ENCODE measurements around the gene CCDC112. TPM values are rescaled to one million over a fixed set of nuclear protein-coding genes. Genes with fewer than 3 reads are reported as not detected.

CCDC112 gene
- total and polyA plus RNA-seq, 2 experiments from 2014 or later, result 8.1 to 10.9 TPM

GRCh38 chr5:115243412-115243811, 53.0 kb downstream of the CCDC112 start:
- Histone ChIP-seq H3K27me3 (no peaks in the 10 kb centered on the region), H3K36me3 (peaks cover 6% of the 10 kb centered on the region), H3K4me3 (no peak overlapping the region), H3K27ac (no peak overlapping the region), H3K4me1 (ENCODE audit: low read depth) (no peaks in the 10 kb centered on the region), H3K9me3 (ENCODE audit: low read depth) (no peaks in the 10 kb centered on the region)
- DNase-seq (ENCODE audit: low read depth in 1 of 2, low spot score in 1 of 2), result peak in 1 of 2 donors; percentile 45
- TF ChIP-seq CTCF (IDR thresholded peaks at IDR 0.05; ENCODE audit: low read depth, low read length), result no peak

- Histone ChIP-seq H3K27me3 (no peaks in the 10 kb centered on the region), H3K36me3 (peaks cover 6% of the 10 kb centered on the region), H3K27ac (no peak overlapping the region), H3K4me3 (no peak overlapping the region), H3K9me3 (ENCODE audit: low read depth) (no peaks in the 10 kb centered on the region), H3K4me1 (ENCODE audit: low read depth) (no peaks in the 10 kb centered on the region)
- TF ChIP-seq CTCF (IDR thresholded peaks at IDR 0.05; ENCODE audit: low read depth, low read length), result no peak
- DNase-seq (ENCODE audit: low read depth in 1 of 2, low spot score in 1 of 2), result no peak
Measured at GRCh38 chr5:115241881-115242642, 54.4 kb downstream of the CCDC112 start.

DNA sequence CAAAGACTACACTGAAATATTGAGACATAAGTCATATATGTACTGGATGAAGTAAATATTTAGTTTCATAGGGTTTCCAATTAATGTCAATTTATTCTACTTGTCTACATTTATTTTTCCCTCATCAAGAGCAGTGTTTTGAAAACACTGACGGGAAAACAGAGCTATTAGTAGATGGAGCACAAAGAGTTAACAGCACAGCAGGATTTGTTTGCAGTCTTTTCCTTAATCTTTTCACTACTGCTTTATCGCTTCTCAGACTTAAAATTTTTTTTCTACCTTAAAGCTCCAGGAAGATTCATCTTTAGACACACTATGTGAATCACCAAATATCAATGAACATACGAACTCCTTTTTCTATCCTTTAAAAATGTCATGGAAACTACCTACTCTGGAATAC, 59.4 kb downstream of the CCDC112 start:
- H3K27ac ChIP-seq, result no peak overlapping the region
- H3K4me1 ChIP-seq (ENCODE audit: low read depth), result no peaks in the 10 kb centered on the region
- no peak overlapping the region for H3K4me3 ChIP-seq
- H3K36me3 ChIP-seq, result peaks cover 15% of the 10 kb centered on the region
- H3K9me3 ChIP-seq (ENCODE audit: low read depth), result no peaks in the 10 kb centered on the region
- TF ChIP-seq CTCF (IDR thresholded peaks at IDR 0.05; ENCODE audit: low read depth, low read length), result no peak
- H3K27me3 ChIP-seq, result no peaks in the 10 kb centered on the region
- DNase-seq (ENCODE audit: low read depth in 1 of 2, low spot score in 1 of 2), result no peak

- no peaks in the 10 kb centered on the region for H3K9me3 ChIP-seq (ENCODE audit: low read depth)
- peaks cover 18% of the 10 kb centered on the region for H3K36me3 ChIP-seq
- H3K4me1 ChIP-seq (ENCODE audit: low read depth), result no peaks in the 10 kb centered on the region
- no peaks in the 10 kb centered on the region for H3K27me3 ChIP-seq
- no peak for DNase-seq (ENCODE audit: low read depth in 1 of 2, low spot score in 1 of 2)
- TF ChIP-seq CTCF (IDR thresholded peaks at IDR 0.05; ENCODE audit: low read depth, low read length), result no peak
- H3K4me3 ChIP-seq, result no peak overlapping the region
- no peak overlapping the region for H3K27ac ChIP-seq
Measured at GRCh38 chr5:115236599-115236998, 59.9 kb downstream of the CCDC112 start.

DNA sequence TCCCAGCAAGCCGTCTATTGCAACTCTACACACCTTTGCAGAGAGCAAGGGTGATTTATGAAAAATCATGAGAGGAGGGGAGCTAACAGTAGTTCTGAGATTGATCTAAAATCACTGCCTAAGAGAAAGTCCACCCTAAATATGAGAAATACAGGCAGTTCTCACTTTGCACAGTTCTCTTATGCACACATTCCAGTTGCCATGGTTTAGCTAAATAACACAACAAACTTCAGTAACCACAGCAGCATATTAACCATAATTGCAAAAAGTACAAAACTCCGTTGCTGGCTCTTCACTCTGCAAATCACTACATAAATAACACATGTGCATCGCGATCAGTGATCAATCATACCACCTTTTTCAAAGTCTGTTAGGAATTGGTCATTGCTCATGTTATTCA, 64.9 kb downstream of the CCDC112 start:
- H3K27ac ChIP-seq, result no peak overlapping the region
- H3K4me3 ChIP-seq, result no peak overlapping the region
- no peak for TF ChIP-seq CTCF (IDR thresholded peaks at IDR 0.05; ENCODE audit: low read depth, low read length)
- H3K36me3 ChIP-seq, result peaks cover 17% of the 10 kb centered on the region
- H3K4me1 ChIP-seq (ENCODE audit: low read depth), result no peaks in the 10 kb centered on the region
- DNase-seq (ENCODE audit: low read depth in 1 of 2, low spot score in 1 of 2), result peak in 1 of 2 donors; percentile 3
- no peaks in the 10 kb centered on the region for H3K27me3 ChIP-seq
- H3K9me3 ChIP-seq (ENCODE audit: low read depth), result no peaks in the 10 kb centered on the region

Data from cardiac muscle cell (in vitro differentiated cells and primary cell).